ENCODE data around the gene PALLD.

PALLD gene

DNA sequence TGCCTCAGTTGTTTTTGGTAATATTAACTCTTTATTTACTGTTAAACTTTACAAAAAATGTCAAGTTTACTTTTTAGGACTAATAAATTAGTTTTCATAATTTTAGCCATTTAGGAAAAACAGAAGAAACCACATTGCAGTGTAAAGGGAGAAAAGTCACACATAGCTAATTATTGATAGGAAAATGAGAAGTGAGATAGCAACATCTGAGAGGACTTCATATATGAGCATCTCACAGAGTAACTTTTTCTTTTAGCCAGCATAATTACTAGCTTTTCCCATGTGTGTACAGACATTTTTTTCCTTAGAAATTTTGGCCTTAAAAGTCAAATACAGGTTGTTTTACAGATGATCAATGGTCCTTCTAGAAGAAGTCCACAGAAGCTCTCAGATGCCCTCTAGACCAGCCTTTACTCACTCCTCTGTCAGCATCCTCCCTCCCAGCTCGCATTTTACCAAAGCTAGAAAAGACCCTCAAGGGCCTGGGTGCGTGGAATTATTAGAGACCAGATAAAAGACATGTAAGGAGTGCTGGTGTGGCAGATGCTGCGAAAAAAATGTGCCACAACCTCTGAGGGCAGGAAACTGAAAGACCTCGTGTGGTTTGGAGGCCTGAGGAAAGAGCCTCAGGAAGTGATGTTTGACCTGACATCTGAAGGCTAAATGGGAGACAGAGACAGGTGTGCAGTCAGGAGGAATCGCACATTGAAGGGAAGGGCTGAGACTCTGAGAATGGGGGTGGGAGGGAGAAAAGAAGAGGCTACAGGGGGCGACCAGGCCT lies 356.3 kb downstream of the PALLD start:
- no peak for DNase-seq (ENCODE audit: low spot score)

GRCh38 chr4:168853770-168854169 lies 356.9 kb downstream of the PALLD start:
- no peak for DNase-seq (ENCODE audit: low spot score)

GRCh38 chr4:168854350-168854921 lies 357.6 kb downstream of the PALLD start:
- DNase-seq (ENCODE audit: low spot score) = no peak

DNA sequence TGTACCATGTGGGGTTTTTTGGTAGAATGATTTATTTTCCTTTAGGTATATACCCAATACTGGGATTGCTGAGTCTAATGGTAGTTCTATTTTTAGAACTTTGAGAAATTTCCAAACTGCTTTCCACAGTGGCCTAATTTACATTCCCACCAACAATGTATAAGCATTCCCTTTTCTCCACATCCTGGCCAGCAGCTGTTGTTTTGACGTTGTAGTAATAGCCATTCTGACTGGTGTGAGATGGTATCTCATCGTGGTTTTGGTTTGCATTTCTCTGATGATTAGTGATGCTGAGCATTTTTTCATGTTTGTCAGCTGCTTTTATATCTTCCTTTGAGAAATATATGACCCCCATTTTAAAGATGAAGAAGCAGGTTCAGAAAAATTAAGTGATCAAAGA lies 359.5 kb downstream of the PALLD start:
- no peak for DNase-seq (ENCODE audit: low spot score)

GRCh38 chr4:168857009-168857408 lies 360.2 kb downstream of the PALLD start:
- no peak for DNase-seq (ENCODE audit: low spot score)

DNA sequence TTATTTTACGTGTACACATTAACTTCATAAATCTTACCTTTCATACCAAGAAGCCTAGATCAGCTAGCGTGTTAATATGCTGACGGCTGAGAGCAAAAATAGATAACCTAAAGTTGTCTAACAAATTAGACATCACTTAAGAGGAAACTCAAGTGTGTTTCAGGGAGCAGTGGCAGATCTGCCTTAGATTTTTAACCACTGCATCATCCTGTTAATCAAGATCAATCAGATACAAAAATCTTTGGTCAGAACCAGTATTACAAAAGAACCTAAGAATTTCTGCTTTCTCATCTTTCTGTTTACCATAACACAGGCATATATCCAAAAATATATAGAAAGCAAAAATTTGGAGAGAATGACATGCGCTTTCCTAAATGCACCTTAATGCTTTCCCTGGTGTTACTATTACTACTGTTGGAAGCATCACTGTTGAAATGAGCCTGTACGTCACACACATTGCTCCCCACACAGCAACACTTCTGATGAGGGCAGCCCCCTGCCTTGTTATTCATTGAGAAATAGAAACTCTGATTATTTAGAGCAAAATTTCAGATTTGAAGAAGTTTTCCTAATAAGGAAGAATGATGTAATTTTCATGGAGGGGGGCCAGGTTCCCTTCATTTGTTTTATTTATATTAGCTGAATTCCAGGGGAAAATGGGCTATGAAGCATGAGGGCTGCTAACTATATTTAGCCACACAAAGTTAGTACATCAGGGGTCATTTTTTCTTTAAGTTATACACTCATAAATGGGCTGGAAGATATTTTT lies 360.9 kb downstream of the PALLD start:
- DNase-seq (ENCODE audit: low spot score) = no peak

DNA sequence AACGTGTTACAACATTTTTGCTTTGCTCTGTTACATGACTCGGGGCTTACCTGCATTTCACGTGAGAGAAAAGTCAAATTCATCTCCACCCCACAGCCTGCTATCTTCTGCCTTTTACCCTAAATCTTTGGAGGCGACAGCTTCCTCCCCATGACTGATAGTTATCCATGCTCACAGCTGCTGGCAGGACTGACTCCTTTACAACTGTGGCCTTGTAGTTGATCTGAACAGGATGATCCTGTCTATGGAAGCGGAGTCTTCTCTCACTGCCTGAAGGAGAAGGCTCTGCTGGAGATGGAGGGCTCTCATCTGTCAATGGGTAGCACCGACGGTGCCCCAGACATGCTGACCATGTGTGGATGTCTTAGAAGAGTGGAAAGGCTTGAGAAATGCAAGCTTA lies 362.2 kb downstream of the PALLD start:
- no peak for DNase-seq (ENCODE audit: low spot score)

DNA sequence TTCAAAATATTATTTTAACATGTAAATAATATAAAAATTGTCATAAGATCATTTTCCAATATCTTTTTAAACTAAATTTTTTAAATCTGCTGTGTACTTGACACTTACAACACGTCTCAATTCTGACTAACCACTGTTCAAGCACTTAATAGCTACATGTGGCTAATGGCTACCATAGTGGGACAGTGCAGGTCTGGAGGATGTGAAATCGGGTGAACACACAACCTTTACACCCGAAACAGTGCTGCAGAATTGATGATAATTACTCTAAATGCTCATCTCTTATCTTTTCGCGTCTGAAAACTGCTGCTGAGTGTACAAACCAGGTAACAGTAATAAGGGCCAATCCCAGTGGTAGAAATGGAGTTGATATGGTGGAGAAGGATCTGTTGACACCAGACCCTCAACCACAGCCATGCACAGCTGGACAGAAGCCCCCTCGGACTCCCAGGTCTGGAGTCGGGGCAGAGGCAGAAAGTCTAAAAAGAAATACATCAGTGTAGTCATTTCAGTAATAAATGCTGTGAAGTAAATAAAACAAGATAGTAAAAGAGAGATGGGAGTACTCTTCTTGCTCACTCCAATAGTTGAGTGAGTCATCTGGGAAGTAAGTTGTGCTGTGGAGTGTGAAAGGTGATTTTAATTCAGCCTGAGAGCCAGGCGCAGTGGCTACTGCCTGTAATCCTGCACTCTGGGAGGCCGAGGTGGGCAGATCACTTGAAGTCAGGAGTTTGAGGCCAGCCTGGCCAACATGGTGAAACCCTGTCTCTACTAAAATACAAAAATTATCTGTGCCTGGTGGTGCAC lies 363.2 kb downstream of the PALLD start:
- no peak for DNase-seq (ENCODE audit: low spot score)

- no peak for DNase-seq (ENCODE audit: low spot score)
Observed at GRCh38 chr4:168860827-168861226, 364.0 kb downstream of the PALLD start.

DNA sequence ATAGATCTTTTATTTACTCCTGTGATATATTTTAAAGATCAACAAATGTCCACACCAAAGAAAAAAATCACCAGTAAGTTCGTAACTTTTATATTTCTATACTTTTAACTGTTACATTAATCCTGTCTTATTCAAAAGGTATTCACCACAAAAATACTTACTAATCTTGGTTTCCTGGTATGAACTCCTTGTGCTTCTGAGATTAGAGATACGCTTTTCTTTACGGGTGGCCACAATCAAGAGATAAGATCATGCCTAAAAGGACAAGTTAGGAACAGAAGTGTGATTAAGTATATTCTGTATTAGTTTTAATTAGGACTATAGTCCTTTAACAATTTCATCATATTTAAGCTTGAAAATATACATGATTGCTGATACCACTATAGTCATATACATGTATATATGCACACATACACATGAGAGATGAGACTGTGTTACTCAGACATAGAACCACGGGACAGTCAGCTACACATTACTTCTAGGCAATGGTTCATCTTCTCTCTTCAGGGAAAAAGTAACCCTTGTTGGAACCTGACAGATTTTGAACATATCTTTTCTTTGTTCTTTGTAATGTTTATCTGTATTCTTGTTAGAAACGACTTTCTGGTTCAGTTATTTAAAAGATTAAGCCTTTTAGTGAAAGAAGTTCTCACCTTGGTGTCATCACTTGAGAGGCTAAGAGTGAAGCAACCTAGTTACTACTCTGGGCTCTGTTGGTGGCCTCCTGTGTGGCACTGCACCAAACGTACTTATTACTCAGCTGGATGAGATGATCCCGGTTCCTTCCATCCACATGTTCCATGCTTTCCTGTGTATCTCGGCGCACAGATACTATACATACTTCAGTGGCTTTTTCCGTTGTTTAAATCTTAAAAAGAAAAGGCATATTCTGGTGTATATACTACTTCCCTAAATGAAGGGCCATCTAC lies 367.1 kb downstream of the PALLD start:
- no peak for DNase-seq (ENCODE audit: low spot score)

GRCh38 chr4:168864821-168865541 lies 368.1 kb downstream of the PALLD start:
- DNase-seq (ENCODE audit: low spot score) = peak; percentile 67

GRCh38 chr4:168865854-168866253 lies 369.0 kb downstream of the PALLD start:
- DNase-seq (ENCODE audit: low spot score) = no peak

GRCh38 chr4:168866635-168867034 lies 369.8 kb downstream of the PALLD start:
- no peak for DNase-seq (ENCODE audit: low spot score)

GRCh38 chr4:168867128-168867527 lies 370.3 kb downstream of the PALLD start:
- DNase-seq (ENCODE audit: low spot score) = no peak

- peak; percentile 89 for DNase-seq (ENCODE audit: low spot score)
Observed at GRCh38 chr4:168868044-168868781, 371.4 kb downstream of the PALLD start.

GRCh38 chr4:168868802-168869201 lies 371.9 kb downstream of the PALLD start:
- DNase-seq (ENCODE audit: low spot score) = no peak

DNA sequence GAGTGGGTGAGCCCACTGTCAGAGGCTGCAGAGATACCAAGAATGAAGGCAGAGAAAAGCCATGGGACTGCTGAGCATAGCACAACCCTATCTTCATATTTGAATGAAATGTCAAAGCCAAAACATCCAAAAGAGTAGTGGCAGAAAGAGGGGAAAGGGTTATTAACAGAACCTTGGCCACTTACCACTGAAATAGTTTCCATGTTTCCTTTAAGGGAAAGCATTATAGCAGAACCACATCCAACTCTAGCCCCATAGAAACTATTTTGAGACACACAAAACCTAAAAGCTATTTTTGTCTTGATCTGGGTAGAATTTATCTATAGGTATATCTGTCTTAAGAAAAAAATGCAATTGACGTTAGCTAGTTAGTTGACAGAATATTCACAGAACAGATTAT lies 373.2 kb downstream of the PALLD start:
- DNase-seq (ENCODE audit: low spot score) = no peak

GRCh38 chr4:168871632-168872031 lies 374.8 kb downstream of the PALLD start:
- no peak for DNase-seq (ENCODE audit: low spot score)

DNA sequence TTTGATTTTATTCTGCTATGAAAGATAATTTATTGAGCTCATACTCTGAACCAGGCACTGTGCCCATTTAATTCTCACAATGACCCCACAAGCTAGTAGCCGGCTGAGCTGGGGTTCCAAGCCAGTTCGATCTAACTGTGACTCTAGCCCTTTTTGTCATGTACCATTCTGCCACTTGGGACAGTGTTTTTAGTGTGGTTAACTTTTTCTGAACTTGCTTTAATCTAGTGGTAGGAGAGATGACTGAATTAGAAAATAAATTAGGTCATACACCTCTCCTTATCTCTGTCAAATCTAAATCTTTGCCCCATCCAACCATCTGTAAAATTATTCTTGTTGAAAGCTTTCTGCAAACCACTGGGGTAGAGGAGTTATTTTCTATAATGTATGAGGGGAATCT lies 377.2 kb downstream of the PALLD start:
- DNase-seq (ENCODE audit: low spot score) = no peak

DNA sequence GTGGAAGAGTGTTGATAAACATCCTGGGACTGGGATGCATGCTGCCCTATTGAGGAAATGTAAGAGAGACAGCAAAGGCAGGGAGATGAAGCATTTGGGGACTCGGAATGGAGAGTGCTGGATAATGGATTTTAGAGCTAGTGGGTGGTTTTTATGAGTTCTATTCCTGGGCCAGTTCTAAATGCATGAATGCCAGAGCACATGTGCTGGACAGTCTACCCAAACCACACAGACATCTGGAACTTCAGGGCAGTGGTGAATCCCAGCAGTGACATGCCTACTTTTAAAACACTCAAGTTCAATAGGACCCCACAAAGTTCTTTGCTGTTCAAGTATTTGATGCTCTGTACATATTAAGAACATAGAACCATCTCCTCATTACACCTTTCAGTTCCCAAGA lies 379.3 kb downstream of the PALLD start:
- DNase-seq (ENCODE audit: low spot score) = no peak

Measured in COLO829 (cell line).